GM12878 (cell line): ENCODE data around the gene GAS6. TPM values are rescaled to one million over a fixed set of nuclear protein-coding genes. Genes with fewer than 3 reads are reported as not detected.

Experiments used
- ATAC-seq: fragments of 200-7000 bp; cut with Tn5 transposase; 3 replicates; pipeline ENCODE4 v1.9.1; 2020; ENCODE audit warnings: mild to moderate bottlenecking, moderate library complexity
- BruUV-seq: library from RNA; stranded (reverse); fragments of 400-500 nt; replicated peaks from 2 replicates; lab custom pipeline; 2021; lab: Mats Ljungman, UMichigan
- CTCF ChIA-PET: fragments of 300-600 bp; sonication (Branson Sonifier 250); formaldehyde crosslinking; extraction: SDS; loops from one replicate; lab custom pipeline; 2021; ENCODE audit warnings: inconsistent platforms; lab: Yijun Ruan, JAX
- POLR2A ChIA-PET: fragments of 350-600 bp; formaldehyde crosslinking; extraction: SDS; loops from one replicate; lab custom pipeline; 2021; ENCODE audit warnings: inconsistent platforms; lab: Charles Lee
- RAD21 ChIA-PET: fragments of 300-600 bp; sonication (Branson Sonifier 250); formaldehyde crosslinking; loops from one replicate; lab custom pipeline; 2023; ENCODE audit warnings: antibody characterized with exemption; ENCODE audit not compliant: unreplicated experiment; lab: Charles Lee
- SMC1A ChIA-PET: fragments of 300-600 bp; sonication (Branson Sonifier 250); formaldehyde crosslinking; loops from one replicate; lab custom pipeline; 2023; ENCODE audit not compliant: unreplicated experiment, uncharacterized antibody; lab: Charles Lee
- DNase-seq: peaks from one replicate; pipeline ENCODE4 v3.0.0-alpha.2; 2011; ENCODE audit warnings: low read depth, low spot score
- FAIRE-seq: peaks from 3 replicates; lab custom pipeline; 2011; peaks lifted over from hg19 to GRCh38; lab: Jason Lieb, UNC
- H2AFZ ChIP-seq: 2 replicates; pipeline ENCODE4 v1.6.0; 2011; ENCODE audit warnings: low read depth, low read length, control low read depth; ENCODE audit not compliant: control insufficient read depth
- H3K27ac ChIP-seq: 2 replicates; pipeline ENCODE4 v1.5.1; 2011; ENCODE audit warnings: control low read depth; ENCODE audit not compliant: control insufficient read depth, insufficient read depth
- H3K27me3 ChIP-seq, 2 experiments: replicated peaks in 1 of 2; 2 replicates each; pipeline versions ENCODE4 v1.6.0 to v1.6.1; 2011; ENCODE audit warnings: low read length in 1 of 2; ENCODE audit not compliant: control insufficient read depth in 2 of 2, insufficient read depth in 2 of 2
- H3K36me3 ChIP-seq, 2 experiments: 2 replicates each; pipeline ENCODE4 v1.5.1; 2011; ENCODE audit warnings: low read length in 1 of 2; ENCODE audit not compliant: control insufficient read depth in 2 of 2, insufficient read depth in 2 of 2
- H3K4me1 ChIP-seq: 2 replicates; pipeline ENCODE4 v1.6.1; 2011; ENCODE audit warnings: mild to moderate bottlenecking, low read length, moderate library complexity, mixed read lengths; ENCODE audit not compliant: control insufficient read depth, insufficient read depth
- H3K4me2 ChIP-seq: 2 replicates; pipeline ENCODE4 v1.6.0; 2011; ENCODE audit warnings: control low read depth; ENCODE audit not compliant: control insufficient read depth, insufficient read depth
- H3K4me3 ChIP-seq: fragments of 200-600 bp; sonication (generic); 2 replicates; pipeline ENCODE4 v1.5.1; 2016
- H3K79me2 ChIP-seq: 2 replicates; pipeline ENCODE4 v1.6.0; 2011; ENCODE audit warnings: low read length; ENCODE audit not compliant: control insufficient read depth, insufficient read depth
- H3K9ac ChIP-seq: 2 replicates; pipeline ENCODE4 v1.8.0; 2011; ENCODE audit warnings: low read length, control low read depth, mixed read lengths; ENCODE audit not compliant: control insufficient read depth, insufficient read depth
- H3K9me3 ChIP-seq: replicated peaks from 3 replicates; pipeline ENCODE4 v1.5.1; 2011; ENCODE audit warnings: mild to moderate bottlenecking, low read length; ENCODE audit not compliant: control insufficient read depth, insufficient read depth
- H4K20me1 ChIP-seq: 2 replicates; pipeline ENCODE4 v1.6.0; 2011; ENCODE audit not compliant: control insufficient read depth, insufficient read depth
- BMI1 ChIP-seq: fragments of 450-650 bp; IDR thresholded peaks from 2 replicates; pipeline ENCODE4 v1.6.1; 2016; ENCODE audit warnings: mild to moderate bottlenecking, moderate library complexity, borderline replicate concordance
- KAT2A ChIP-seq: conservative IDR thresholded peaks from 2 replicates; pipeline ENCODE4 v1.6.1; 2011; ENCODE audit warnings: low read depth, low read length; ENCODE audit not compliant: control insufficient read depth
- RB1 ChIP-seq: fragments of 450-650 bp; formaldehyde crosslinking; IDR thresholded peaks from 2 replicates; pipeline ENCODE4 v1.6.1; 2017; ENCODE audit warnings: mild to moderate bottlenecking, borderline replicate concordance
- WGBS: methylation state at CpG from one replicate; pipeline ENCODE4 v1.1.6; 2016; ENCODE audit warnings: low lambda C conversion rate; ENCODE audit not compliant: insufficient replicate concordance, insufficient coverage; ENCODE audit errors: missing lambda C conversion rate; 5-methylcytosine and 5-hydroxymethylcytosine counted together
- in situ Hi-C: fragments of 300-500 bp; cut with MboI; formaldehyde crosslinking; loops from 9 replicates; pipeline ENCODE4 v1.14.3; 2018; ENCODE audit warnings: mixed read lengths
- intact Hi-C: fragments of 100-400 bp; cut with micrococcal nuclease; formaldehyde crosslinking; loops from one replicate; pipeline ENCODE4 v1.14.2; 2022; ENCODE audit not compliant: unreplicated experiment
- polyA plus RNA-seq, 11 experiments: library from polyadenylated mRNA; depleted of rRNA in 4 of 11; unstranded in 6 of 11; stranded (reverse) in 5 of 11; fragments of >200 nt; fragmentation: Nextera tagmentation in 4 of 11; fragmentation: Illumina TruSeq in 1 of 11; extraction: Ambion mirVana in 4 of 11; extraction: Trizol in 1 of 11; gene quantifications; 1 replicate in 1 of 11; 2 replicates in 10 of 11; pipeline versions ENCODE4 v1.2.1 to v1.2.3, GENCODE V29; 2011 to 2016; ENCODE audit warnings: inconsistent platforms in 2 of 11, missing spikeins in 2 of 11, low read depth in 1 of 11
- total RNA-seq, 4 experiments: library from RNA; depleted of rRNA in 3 of 4; stranded (reverse); fragments of >200 nt in 3 of 4; fragmentation: Illumina TruSeq in 1 of 4; extraction: Trizol in 1 of 4; gene quantifications; 2 replicates each; pipeline versions ENCODE4 v1.2.1 to v1.2.3, GENCODE V29; 2013 to 2021
- TF ChIP-seq, protein P1 (sequence below): fragments of 450-650 bp; IDR thresholded peaks from 2 replicates; pipeline ENCODE4 v1.6.1; 2017; ENCODE audit warnings: antibody characterized with exemption, mild to moderate bottlenecking, moderate library complexity
- TF ChIP-seq, protein P2 (sequence below): fragments of 450-650 bp; IDR thresholded peaks from 2 replicates; pipeline ENCODE4 v1.6.1; 2017; ENCODE audit warnings: mild to moderate bottlenecking, moderate library complexity
- TF ChIP-seq, protein P3 (sequence below): fragments of 450-650 bp; conservative IDR thresholded peaks from 2 replicates; pipeline ENCODE4 v1.6.1; 2017; ENCODE audit warnings: mild to moderate bottlenecking, moderate library complexity
- TF ChIP-seq, protein P4 (sequence below): fragments of 150-350 bp; IDR thresholded peaks from 2 replicates; pipeline ENCODE4 v1.6.1; 2016; ENCODE audit warnings: low read depth, low read length
- TF ChIP-seq, protein P5 (sequence below): fragments of 450-650 bp; IDR thresholded peaks from 2 replicates; pipeline ENCODE4 v1.6.1; 2017; ENCODE audit warnings: borderline replicate concordance

The GAS6 gene
- total and polyA plus RNA-seq, 10 of the 15 experiments (the other 5 are each of a cell fraction or from before 2014, with no cell fraction given): 0.03 to 0.59 (median 0.10) TPM; not detected in 2

DNA sequence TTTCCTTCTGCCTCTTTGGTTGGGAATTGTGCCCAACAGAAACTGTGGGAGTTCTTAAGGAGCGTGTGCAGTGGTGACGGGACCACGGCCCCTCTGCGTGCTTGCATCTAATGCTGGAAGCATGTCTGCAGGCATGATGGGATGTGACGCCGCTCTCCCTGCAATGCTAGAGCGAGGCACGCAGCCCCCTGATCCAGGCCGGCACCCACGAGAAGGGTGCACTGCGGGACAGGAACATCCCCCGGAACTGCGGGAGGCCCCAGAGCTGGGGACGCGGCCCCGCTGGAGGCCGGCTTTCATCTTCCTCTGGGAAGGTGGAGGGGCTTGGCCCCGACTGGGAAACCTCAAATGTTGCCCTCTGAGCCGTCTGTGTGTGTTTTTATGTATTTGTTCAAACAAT, 72.1 kb downstream of the GAS6 start (continued):
- TF ChIP-seq, protein P1, sequence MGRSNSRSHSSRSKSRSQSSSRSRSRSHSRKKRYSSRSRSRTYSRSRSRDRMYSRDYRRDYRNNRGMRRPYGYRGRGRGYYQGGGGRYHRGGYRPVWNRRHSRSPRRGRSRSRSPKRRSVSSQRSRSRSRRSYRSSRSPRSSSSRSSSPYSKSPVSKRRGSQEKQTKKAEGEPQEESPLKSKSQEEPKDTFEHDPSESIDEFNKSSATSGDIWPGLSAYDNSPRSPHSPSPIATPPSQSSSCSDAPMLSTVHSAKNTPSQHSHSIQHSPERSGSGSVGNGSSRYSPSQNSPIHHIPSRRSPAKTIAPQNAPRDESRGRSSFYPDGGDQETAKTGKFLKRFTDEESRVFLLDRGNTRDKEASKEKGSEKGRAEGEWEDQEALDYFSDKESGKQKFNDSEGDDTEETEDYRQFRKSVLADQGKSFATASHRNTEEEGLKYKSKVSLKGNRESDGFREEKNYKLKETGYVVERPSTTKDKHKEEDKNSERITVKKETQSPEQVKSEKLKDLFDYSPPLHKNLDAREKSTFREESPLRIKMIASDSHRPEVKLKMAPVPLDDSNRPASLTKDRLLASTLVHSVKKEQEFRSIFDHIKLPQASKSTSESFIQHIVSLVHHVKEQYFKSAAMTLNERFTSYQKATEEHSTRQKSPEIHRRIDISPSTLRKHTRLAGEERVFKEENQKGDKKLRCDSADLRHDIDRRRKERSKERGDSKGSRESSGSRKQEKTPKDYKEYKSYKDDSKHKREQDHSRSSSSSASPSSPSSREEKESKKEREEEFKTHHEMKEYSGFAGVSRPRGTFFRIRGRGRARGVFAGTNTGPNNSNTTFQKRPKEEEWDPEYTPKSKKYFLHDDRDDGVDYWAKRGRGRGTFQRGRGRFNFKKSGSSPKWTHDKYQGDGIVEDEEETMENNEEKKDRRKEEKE: no peak
- TF ChIP-seq KAT2A: no peak
- TF ChIP-seq, protein P2, sequence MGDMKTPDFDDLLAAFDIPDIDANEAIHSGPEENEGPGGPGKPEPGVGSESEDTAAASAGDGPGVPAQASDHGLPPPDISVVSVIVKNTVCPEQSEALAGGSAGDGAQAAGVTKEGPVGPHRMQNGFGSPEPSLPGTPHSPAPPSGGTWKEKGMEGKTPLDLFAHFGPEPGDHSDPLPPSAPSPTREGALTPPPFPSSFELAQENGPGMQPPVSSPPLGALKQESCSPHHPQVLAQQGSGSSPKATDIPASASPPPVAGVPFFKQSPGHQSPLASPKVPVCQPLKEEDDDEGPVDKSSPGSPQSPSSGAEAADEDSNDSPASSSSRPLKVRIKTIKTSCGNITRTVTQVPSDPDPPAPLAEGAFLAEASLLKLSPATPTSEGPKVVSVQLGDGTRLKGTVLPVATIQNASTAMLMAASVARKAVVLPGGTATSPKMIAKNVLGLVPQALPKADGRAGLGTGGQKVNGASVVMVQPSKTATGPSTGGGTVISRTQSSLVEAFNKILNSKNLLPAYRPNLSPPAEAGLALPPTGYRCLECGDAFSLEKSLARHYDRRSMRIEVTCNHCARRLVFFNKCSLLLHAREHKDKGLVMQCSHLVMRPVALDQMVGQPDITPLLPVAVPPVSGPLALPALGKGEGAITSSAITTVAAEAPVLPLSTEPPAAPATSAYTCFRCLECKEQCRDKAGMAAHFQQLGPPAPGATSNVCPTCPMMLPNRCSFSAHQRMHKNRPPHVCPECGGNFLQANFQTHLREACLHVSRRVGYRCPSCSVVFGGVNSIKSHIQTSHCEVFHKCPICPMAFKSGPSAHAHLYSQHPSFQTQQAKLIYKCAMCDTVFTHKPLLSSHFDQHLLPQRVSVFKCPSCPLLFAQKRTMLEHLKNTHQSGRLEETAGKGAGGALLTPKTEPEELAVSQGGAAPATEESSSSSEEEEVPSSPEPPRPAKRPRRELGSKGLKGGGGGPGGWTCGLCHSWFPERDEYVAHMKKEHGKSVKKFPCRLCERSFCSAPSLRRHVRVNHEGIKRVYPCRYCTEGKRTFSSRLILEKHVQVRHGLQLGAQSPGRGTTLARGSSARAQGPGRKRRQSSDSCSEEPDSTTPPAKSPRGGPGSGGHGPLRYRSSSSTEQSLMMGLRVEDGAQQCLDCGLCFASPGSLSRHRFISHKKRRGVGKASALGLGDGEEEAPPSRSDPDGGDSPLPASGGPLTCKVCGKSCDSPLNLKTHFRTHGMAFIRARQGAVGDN: no peak

GRCh38 chr13:113791226-113791625, 72.7 kb downstream of the GAS6 start:
- FAIRE-seq (no peak), ATAC-seq (no peak), DNase-seq (no peak)
- Histone ChIP-seq H3K4me3 (no peak overlapping the region), H3K4me1 (no peaks in the 10 kb centered on the region), H3K4me2 (no peak overlapping the region), H3K27ac (no peak overlapping the region), H3K27me3 (no peaks in the 10 kb centered on the region), H4K20me1 (no peaks in the 10 kb centered on the region), H3K9ac (no peak overlapping the region), H3K36me3 (no peaks in the 10 kb centered on the region), H3K9me3 (no peaks in the 10 kb centered on the region), H2AFZ (no peak overlapping the region), H3K79me2 (no peaks in the 10 kb centered on the region)
- BruUV-seq: no TSS peak
- in situ Hi-C loops: no loop called here
- POLR2A ChIA-PET: no interaction called here
- CTCF ChIA-PET: no interaction called here
- RAD21 ChIA-PET: no interaction called here
- intact Hi-C loops: no loop called here
- SMC1A ChIA-PET: no interaction called here
- 70% methylated on average over 17 of the region's 17 CpGs for WGBS
- TF ChIP-seq RB1 (no peak), BMI1 (no peak)
- TF ChIP-seq, protein P3, sequence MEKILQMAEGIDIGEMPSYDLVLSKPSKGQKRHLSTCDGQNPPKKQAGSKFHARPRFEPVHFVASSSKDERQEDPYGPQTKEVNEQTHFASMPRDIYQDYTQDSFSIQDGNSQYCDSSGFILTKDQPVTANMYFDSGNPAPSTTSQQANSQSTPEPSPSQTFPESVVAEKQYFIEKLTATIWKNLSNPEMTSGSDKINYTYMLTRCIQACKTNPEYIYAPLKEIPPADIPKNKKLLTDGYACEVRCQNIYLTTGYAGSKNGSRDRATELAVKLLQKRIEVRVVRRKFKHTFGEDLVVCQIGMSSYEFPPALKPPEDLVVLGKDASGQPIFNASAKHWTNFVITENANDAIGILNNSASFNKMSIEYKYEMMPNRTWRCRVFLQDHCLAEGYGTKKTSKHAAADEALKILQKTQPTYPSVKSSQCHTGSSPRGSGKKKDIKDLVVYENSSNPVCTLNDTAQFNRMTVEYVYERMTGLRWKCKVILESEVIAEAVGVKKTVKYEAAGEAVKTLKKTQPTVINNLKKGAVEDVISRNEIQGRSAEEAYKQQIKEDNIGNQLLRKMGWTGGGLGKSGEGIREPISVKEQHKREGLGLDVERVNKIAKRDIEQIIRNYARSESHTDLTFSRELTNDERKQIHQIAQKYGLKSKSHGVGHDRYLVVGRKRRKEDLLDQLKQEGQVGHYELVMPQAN: no peak
- TF ChIP-seq, protein P4, sequence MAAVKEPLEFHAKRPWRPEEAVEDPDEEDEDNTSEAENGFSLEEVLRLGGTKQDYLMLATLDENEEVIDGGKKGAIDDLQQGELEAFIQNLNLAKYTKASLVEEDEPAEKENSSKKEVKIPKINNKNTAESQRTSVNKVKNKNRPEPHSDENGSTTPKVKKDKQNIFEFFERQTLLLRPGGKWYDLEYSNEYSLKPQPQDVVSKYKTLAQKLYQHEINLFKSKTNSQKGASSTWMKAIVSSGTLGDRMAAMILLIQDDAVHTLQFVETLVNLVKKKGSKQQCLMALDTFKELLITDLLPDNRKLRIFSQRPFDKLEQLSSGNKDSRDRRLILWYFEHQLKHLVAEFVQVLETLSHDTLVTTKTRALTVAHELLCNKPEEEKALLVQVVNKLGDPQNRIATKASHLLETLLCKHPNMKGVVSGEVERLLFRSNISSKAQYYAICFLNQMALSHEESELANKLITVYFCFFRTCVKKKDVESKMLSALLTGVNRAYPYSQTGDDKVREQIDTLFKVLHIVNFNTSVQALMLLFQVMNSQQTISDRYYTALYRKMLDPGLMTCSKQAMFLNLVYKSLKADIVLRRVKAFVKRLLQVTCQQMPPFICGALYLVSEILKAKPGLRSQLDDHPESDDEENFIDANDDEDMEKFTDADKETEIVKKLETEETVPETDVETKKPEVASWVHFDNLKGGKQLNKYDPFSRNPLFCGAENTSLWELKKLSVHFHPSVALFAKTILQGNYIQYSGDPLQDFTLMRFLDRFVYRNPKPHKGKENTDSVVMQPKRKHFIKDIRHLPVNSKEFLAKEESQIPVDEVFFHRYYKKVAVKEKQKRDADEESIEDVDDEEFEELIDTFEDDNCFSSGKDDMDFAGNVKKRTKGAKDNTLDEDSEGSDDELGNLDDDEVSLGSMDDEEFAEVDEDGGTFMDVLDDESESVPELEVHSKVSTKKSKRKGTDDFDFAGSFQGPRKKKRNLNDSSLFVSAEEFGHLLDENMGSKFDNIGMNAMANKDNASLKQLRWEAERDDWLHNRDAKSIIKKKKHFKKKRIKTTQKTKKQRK: no peak
- TF ChIP-seq, protein P5, sequence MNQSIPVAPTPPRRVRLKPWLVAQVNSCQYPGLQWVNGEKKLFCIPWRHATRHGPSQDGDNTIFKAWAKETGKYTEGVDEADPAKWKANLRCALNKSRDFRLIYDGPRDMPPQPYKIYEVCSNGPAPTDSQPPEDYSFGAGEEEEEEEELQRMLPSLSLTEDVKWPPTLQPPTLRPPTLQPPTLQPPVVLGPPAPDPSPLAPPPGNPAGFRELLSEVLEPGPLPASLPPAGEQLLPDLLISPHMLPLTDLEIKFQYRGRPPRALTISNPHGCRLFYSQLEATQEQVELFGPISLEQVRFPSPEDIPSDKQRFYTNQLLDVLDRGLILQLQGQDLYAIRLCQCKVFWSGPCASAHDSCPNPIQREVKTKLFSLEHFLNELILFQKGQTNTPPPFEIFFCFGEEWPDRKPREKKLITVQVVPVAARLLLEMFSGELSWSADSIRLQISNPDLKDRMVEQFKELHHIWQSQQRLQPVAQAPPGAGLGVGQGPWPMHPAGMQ: no peak
